ENCODE results near the gene SYCP2. TPM values are rescaled to one million over a fixed set of nuclear protein-coding genes. Genes with fewer than 3 reads are reported as not detected.
A peak's percentile ranks its signal among the peaks of the same experiment; 100 is the strongest.
"Not testable (repeated sequence)": the region's sequence is repeated elsewhere in the genome, so short reads cannot be mapped to it uniquely, and the experiment has no call there.

The SYCP2 gene, protein sequence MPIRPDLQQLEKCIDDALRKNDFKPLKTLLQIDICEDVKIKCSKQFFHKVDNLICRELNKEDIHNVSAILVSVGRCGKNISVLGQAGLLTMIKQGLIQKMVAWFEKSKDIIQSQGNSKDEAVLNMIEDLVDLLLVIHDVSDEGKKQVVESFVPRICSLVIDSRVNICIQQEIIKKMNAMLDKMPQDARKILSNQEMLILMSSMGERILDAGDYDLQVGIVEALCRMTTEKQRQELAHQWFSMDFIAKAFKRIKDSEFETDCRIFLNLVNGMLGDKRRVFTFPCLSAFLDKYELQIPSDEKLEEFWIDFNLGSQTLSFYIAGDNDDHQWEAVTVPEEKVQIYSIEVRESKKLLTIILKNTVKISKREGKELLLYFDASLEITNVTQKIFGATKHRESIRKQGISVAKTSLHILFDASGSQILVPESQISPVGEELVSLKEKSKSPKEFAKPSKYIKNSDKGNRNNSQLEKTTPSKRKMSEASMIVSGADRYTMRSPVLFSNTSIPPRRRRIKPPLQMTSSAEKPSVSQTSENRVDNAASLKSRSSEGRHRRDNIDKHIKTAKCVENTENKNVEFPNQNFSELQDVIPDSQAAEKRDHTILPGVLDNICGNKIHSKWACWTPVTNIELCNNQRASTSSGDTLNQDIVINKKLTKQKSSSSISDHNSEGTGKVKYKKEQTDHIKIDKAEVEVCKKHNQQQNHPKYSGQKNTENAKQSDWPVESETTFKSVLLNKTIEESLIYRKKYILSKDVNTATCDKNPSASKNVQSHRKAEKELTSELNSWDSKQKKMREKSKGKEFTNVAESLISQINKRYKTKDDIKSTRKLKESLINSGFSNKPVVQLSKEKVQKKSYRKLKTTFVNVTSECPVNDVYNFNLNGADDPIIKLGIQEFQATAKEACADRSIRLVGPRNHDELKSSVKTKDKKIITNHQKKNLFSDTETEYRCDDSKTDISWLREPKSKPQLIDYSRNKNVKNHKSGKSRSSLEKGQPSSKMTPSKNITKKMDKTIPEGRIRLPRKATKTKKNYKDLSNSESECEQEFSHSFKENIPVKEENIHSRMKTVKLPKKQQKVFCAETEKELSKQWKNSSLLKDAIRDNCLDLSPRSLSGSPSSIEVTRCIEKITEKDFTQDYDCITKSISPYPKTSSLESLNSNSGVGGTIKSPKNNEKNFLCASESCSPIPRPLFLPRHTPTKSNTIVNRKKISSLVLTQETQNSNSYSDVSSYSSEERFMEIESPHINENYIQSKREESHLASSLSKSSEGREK (N-terminal part only)
- total RNA-seq (2014; rRNA removed), result 0.40 and 0.71 TPM in 2 replicates
- 0.19 TPM for polyA plus RNA-seq (2012)

DNA sequence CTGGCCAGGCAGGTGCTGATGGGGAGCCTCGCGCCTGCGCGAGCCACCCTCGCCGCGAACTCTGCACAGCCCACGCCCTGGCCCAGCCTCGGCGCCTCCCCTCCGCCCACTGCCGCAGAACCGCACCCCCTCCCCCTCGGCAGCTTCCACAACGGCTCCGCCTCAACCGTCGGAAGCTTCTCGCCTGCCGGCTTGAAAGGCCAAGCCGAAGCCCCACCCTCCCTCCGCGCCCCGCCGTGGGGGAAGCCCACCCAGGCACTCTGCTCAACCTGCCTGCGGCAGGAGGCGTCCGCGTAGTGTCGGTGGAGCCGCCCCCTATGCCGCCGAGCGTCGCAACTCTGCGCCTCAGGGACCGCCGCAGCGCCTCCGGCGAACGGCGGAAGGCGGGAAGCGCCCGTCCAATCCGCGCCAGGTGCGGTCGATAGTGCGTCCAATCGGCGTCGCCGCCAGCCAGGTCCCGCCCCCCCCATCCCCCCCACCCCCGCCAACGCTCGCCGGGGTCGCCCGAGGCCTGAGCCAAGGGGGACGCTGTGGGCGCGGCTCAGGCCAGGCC lies at the start of gene SYCP2:
Gene SYCP2, minus strand, starts transcription at position 342 of the 553 bp plus-strand sequence. CDS start 11,224 bp downstream, outside the sequence.
- DNase-seq (ENCODE audit: low read depth), result no peak

DNA sequence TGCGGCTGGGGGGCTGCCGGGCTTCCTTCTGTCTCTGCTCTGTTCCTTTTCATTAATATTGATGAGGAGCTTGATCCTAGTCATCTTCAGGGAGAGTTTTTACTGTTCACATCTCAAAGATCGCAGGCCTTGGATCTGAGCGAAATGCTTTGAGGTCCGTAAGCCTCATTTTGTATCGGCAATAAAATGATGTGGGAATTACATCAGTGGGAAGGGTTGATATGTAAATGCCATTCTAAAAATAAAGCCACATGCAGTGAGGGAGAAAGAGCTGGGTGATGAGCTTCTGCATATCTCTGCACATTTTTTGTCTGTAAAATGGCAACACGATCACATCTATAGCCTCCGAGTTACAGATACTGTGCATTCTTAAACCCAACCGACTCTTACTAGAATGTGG lies 49.6 kb upstream of the SYCP2 start:
- no peak for DNase-seq (ENCODE audit: low read depth)

DNA sequence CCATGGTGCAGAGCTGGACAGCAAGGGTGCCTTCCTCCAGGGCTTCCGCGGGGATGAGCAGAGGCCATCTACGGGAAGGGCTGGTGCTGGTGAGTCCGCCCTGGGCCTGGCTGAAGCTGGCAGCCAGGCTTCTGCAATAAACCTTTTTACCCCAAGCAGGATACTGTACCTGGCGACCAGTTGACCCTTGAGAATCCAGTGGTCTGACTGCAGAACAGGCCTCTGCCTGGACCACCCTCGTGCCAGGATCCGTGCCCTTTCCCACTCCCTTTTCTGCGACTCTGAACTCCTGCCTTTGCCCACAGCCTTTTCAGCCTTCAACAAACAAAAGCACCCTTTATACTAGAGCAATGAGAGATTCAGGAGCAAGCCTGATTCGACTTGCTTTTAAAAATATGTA lies 43.6 kb upstream of the SYCP2 start:
- no peak for DNase-seq (ENCODE audit: low read depth)

DNA sequence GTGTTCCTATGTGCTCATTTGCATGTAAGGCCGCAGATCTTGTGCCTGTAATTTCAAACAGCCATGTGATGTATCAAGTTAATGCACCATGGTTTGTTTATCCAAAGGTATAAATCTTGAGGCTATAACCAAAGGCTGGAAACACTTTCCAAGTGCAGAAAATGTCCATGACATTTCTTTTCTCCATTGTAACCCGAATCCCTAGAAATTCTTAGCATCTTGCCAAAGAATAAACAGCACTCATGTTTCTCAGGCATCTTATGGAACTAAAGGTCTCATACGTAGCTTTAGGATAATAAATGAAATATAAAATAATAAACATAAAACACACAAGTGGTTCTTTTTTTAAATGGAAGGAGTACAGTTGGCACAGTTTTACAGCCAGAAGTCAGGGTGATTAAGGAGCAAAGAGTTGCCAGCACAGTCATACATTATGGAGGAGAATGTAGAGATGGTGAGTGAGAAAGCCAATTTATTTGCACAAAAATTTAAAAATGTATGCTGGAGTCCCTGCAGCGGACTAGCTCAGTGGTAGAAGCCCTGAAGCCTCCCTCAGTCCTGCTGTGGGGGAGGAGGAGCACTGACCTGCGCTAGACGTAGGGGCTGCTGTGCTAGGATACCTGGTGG lies 42.8 kb upstream of the SYCP2 start:
- DNase-seq (ENCODE audit: low read depth), result no peak

DNA sequence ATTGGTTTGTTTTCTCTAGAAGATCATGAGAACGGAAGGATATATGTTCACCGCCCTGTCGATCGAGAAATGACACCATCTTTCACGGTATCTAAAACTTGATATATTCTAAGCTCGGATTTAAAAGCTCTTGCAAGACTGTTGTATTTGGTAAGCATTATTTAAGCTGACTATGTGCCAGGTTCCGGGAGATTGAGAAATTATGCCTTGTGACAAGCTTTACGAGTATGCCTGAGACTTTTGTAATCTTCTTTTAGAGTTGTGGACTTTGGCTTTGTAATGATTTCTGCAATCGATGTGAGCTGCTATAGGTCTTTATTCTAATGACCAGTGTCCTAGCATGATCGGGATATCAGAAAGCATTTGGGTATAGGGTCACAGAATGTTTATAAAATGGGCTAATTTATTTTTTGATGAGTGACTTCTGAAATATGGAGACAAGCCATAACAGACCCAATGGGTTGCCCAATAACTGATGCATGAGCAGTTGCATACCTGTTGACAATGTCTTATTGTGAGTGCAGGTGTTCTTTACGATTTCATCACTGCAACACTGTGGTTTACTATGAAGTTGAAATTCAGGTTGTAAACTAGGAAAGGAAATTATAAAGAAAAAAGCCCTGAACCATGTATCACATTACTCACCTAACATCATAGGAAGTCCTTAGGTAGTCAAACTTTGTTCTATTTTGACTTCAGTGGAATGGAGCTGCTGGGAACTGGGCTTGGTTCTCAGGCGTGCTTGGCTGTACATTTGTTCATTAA lies 38.8 kb upstream of the SYCP2 start:
- no peak for DNase-seq (ENCODE audit: low read depth)

DNA sequence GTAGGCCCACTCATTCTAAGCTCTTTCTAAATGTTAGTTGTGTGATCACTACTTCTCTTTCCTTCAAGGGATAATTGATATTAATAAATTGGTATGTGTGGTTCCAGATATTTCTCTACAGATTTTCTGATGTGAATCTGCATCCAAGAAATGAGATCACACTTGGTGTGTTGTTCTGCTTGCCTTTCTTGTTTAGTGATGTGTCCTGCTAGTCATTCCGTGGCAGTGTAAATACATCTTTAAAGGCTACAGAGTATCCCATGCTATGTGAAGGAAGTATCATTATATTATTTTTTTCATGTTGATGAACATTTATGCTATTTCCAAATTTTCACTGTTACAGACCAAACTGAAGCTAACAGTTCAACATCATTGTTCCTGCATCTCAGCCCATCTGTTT lies 38.0 kb upstream of the SYCP2 start:
- DNase-seq (ENCODE audit: low read depth), result no peak

DNA sequence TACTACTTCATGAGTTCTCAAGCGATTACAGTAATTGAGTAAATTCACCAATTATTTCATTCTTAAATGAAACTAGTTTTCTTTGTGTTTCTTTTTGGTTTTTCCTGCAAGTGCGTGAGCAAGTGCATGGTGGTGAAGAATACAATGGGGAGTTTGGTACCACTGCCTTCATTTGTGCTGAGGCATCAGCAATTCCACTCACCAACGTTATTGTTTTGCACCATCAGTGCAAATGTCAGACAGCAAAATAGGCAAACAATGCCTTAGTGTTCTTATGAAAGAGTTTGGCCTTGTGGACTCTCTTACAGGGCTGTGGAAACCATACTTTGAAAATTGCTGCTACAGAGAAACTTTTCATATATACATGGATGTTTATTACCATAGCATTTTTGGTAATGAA lies 33.0 kb upstream of the SYCP2 start:
- no peak for DNase-seq (ENCODE audit: low read depth)

DNA sequence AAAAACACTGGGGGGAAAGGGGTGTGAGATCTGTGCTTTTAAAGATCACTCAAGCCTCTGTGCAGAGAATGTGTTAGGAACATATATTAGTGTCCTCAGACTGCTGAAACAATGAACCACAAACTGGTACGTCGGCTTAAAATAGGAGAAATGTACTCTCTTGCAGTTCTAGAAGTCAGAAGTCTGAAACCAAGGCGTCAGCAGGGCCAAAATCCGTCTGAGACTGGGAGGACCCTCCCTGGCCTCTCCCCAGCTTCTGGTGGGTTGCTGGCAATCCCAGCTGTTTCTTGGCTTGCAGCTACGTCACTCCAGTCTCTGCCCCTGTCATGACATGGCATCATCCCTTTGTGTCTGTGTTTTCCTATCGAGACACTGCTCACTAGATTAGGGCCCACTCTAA lies 28.7 kb upstream of the SYCP2 start:
- DNase-seq (ENCODE audit: low read depth), result no peak

DNA sequence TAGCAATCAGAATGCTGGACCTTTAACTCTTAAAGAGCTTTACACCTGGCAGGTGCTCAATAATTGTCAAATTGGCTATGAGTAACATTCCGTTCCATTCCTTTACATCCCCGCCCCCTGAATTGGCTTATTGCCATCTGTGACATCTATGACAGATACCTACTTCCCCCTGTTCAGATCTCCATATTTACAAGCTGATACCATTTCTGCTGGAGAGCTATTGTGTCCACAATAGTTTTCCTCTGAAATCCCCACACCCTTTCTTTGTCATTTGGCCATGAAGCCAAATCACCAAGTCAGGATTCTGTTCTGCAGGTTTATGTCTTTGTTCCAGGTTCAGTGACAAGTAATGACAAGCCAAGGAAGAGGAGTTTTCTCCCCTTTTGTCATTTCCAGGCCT lies 28.0 kb upstream of the SYCP2 start:
- DNase-seq (ENCODE audit: low read depth), result no peak

DNA sequence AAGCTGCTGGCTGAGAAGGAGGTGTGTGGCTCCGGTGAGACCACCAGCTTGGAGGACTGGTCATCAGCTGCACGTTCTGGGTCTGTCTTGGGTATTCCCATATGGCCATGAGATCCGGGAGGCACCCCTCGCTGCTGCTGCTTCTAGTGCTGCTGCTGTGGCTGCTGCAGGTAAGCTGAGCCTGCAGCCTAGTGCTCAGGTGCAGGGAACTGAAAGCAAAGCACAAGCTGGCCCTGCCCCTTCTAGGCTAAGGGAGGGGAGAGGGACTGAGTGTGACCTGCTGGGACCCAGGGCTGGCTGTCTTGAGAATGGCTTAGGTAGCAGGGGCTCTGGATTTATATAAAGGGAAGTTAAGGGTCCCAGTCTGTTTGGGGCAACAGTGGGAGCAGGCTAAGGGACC lies 25.2 kb upstream of the SYCP2 start:
- no peak for DNase-seq (ENCODE audit: low read depth)

DNA sequence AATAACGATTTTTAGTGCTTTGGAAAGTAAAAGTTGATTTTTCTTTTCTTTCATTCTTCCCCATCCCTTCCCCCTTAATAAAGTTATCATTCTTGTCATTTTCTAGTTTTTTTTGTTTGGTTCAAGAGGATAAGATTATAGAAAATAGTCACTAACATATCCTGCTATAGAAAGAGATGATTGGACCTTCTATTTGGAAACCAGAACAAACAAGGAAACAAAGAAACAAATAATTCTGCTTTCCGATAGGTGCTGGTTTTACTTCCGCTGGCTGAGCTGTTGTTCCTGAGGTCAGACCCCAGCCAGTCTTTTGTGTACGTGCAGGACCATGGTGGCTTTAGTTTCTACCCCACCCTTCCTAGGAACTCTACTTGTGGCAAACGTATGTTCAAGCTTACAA lies 24.7 kb upstream of the SYCP2 start, which contains the start of gene CDH26:
Gene CDH26, plus strand, starts transcription at position 301 of the 400 bp plus-strand sequence. CDS start 304 bp downstream, outside the sequence.
- no peak for DNase-seq (ENCODE audit: low read depth)

DNA sequence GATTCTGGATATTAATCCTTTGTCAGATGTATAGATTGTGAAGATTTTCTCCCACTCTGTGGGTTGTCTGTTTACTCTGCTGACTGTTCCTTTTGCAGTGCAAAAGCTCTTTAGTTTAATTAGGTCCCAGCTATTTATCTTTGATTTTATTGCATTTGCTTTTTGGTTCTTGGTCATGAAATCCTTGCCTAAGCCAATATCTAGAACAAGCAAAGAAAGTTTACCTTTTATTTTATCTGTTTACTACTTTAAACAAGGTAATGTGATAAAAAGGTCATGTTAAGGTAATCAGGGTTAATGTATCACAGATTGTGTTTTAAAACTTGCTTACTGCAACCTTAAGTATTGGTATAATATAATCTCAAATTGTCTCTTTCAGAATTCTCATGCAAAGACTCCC lies 24.1 kb upstream of the SYCP2 start:
- DNase-seq (ENCODE audit: low read depth), result not testable (repeated sequence)

DNA sequence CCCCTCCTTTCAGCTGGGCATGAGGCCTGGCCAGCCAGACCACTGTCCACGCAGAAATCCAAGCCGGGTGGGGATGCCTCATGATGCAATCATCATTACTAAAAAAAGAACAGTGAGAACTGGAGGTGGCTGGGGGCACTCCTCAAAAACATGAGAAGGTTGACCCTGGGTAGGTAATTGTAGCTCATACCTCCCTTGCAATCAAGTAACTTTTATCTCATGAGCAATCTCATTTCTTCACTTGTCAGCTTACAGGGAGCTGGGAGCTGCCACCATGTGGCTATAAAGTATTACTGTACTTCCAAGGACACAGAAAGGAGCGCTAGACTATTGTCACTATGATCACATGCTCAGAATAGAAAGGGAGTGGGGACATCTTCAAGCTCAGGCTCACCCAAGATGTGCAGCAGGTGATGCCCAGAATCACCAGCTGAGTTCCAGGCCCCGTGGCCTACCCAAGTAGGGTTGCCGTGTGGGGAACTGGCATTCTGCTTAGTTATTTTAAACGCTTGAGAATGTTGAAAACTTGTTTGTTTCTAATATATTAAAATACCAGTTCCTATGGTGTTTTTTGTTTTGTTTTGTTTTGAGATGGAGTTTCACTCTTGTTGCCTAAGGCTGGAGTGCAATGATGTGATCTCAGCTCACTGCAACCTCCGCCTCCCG lies 21.8 kb upstream of the SYCP2 start:
- DNase-seq (ENCODE audit: low read depth), result no peak

DNA sequence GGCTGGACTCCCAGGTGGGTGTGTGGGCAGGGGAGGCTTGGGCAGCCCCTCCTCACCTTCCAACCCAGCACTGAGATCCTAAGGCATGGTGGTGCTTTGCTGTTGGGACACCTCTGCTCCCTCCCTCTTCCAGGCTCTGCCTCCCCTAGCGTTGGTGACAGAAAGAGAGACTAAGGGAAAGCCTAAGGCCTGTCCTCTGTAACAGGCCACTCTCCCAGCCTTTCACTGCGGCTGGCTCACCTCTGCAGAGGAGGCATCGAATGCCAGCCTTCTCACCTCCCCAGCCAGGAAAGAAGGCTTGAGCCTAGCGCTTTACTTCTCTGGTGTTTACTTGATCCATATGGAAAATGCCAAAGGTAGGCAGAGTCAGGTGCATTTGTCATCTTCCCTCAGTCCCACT lies 21.3 kb upstream of the SYCP2 start:
- DNase-seq (ENCODE audit: low read depth), result no peak

DNA sequence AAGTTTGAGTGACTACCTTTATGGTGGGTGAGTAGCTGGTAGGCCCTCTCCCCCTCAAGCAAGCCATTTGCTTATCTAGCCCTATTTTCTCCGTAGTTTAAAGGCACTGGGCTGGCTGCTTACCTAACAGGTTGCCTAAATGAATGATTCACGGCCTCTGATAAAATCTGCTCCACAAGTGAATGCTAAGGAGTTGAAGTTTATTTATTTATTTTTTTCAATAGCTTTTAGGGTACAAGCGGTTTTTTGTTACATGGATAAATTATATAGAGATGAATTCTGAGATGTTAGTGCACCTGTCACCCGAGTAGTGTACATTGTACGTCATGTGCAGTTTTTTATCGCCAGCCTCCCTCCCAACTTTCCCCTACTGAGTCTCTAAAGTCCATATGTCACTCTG lies 16.5 kb upstream of the SYCP2 start:
- DNase-seq (ENCODE audit: low read depth), result no peak

DNA sequence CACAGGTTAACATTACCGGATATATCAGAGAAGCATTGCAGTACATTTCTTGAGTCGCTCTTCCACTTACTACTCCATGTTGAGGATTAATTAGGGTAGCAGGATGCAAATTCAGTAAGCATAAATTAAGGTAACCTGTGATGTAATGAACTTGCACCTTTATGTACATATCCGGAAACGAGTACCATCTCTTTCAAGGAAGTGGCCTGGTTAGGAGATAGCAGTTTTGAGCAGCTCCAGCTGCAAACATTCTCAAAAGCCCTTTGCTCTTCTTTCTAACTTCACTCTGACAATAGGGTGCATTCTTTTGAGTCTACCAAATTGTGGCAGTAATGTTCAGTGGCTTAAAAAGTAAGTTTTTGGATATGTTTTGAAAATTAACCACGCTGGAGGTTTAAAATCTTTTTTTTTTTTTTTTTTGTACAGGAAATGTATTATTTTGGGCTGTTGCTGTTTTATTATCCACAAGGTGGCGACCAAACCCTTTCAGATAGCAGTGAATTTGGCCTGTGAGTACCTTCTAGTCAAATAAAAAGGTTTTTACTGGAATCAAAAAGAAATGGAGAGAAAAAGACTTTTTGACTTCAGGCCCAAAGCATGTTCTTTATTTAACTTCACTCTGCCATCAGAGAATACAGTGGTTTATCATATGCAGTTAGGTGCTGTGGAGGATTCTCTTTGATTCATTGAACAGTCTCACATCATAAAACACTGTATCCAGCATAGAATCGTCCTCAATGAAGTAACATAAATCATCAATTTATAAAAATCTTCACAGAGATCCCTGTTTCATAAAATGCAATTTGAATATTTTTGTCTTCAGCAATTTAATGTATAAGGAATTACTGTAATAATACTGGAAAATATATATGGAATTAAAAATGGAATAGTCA lies 15.6 kb upstream of the SYCP2 start:
- DNase-seq (ENCODE audit: low read depth), result peak; percentile 54

DNA sequence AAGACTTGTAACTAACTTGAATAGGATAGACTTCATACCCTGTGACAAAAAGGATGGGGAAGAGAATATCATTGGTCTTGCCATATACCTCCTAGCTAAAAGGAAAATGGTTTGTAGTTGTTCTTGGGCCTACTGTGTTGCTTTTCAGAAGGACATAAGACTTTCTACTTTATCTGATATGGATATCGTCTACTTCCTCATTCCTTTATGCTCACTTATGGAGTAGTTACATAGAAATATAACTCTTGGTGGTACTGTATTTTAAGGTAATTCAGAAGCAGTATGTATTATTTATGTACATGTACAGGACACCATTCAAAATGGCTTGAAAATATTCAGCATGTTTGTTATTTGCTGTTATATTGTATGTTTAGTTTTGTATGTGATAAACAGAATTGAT lies 14.8 kb upstream of the SYCP2 start:
- DNase-seq (ENCODE audit: low read depth), result no peak

DNA sequence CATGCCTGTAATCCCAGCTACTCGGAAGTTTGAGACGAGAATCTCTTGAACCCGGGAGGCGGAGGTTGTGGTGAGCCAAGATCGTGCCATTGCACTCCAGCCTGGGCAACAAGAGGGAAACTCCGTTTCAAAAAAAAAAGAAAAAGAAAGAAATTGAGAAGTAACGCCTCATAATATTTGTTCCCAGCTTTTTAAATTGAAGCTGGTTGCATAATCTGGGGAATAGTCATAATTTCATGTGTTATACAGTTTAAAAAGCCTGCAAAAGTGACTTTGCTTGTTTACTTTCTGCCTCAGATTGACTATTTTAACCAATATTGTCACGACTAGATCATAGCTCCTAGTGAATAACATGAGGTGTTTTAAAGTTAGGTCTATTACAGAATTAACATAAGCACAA lies 13.9 kb upstream of the SYCP2 start:
- DNase-seq (ENCODE audit: low read depth), result no peak

DNA sequence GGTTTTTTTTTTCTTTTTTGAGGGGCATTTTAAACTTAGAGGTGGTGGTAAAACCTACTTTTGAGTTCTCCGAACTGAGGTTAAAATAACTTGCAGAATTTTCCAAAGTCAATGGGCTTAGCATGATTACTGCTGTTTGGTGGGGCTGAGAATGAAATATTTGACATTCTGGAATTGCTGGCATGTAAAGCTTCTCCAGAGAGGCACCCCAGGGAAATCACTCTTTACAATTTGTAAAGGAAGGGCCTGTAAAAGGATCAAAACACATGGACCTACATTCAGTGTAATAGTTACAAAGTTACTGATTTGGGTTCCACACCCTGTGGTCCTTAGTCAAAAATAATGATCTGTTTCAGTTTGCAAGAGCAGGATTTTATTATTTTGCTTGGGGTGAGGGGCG lies 12.3 kb upstream of the SYCP2 start:
- no peak for DNase-seq (ENCODE audit: low read depth)
